VCaP (cell line): ENCODE data around the gene LRRC14B.

Experiments
- H3K27ac ChIP-seq: fragments of 450-650 bp; 2 replicates; pipeline ENCODE4 v1.5.1; 2017
- CTCF ChIP-seq: fragments of 450-650 bp; conservative IDR thresholded peaks from 2 replicates; pipeline ENCODE4 v1.5.1; 2017; ENCODE audit warnings: mild to moderate bottlenecking, moderate library complexity

Gene LRRC14B

GRCh38 chr5:167511-167910 is 23.8 kb upstream of the LRRC14B start:
- no peak for TF ChIP-seq CTCF
- H3K27ac ChIP-seq: peak overlapping the region; percentile 75

GRCh38 chr5:167982-168660 is 23.2 kb upstream of the LRRC14B start:
- H3K27ac ChIP-seq: peak overlapping the region; percentile 75
- no peak for TF ChIP-seq CTCF

- no peak overlapping the region for H3K27ac ChIP-seq
- no peak for TF ChIP-seq CTCF
Measured at GRCh38 chr5:169071-169727, 22.1 kb upstream of the LRRC14B start.

- H3K27ac ChIP-seq: no peak overlapping the region
- TF ChIP-seq CTCF: no peak
Measured at GRCh38 chr5:169728-170094, 21.6 kb upstream of the LRRC14B start.

- H3K27ac ChIP-seq: no peak overlapping the region
- TF ChIP-seq CTCF: no peak
Measured at GRCh38 chr5:170971-171800, 20.1 kb upstream of the LRRC14B start.

- no peak overlapping the region for H3K27ac ChIP-seq
- TF ChIP-seq CTCF: no peak
Measured at GRCh38 chr5:171801-172331, 19.4 kb upstream of the LRRC14B start.

GRCh38 chr5:172421-172820 is 18.9 kb upstream of the LRRC14B start:
- H3K27ac ChIP-seq: no peak overlapping the region
- TF ChIP-seq CTCF: no peak
